ENCODE data around the gene PCP2.

Gene PCP2

GRCh38 chr19:7602935-7603497 is 30.5 kb downstream of the PCP2 start:
- no peak for TF ChIP-seq ARNTL (CRISPR knock-in tag; IDR thresholded peaks at IDR 0.05; ENCODE audit: borderline replicate concordance, low read depth)
- TF ChIP-seq ZC3H10 (CRISPR knock-in tag; IDR thresholded peaks at IDR 0.05): no peak
- TF ChIP-seq TSHZ2 (CRISPR knock-in tag; IDR thresholded peaks at IDR 0.05): no peak
- no peak for ATAC-seq

GRCh38 chr19:7602240-7602934 is 31.1 kb downstream of the PCP2 start:
- TF ChIP-seq SNAI2 (CRISPR knock-in tag; IDR thresholded peaks at IDR 0.05): no peak
- TF ChIP-seq CREB5 (CRISPR knock-in tag; IDR thresholded peaks at IDR 0.05; ENCODE audit: low read depth): no peak
- no peak for TF ChIP-seq ZNF565 (CRISPR knock-in tag; conservative IDR thresholded peaks at IDR 0.05; ENCODE audit: low read depth)
- no peak for ATAC-seq

- TF ChIP-seq OSR1 (CRISPR knock-in tag; IDR thresholded peaks at IDR 0.05): no peak
- no peak for TF ChIP-seq GLIS3 (CRISPR knock-in tag; IDR thresholded peaks at IDR 0.05)
- no peak for TF ChIP-seq CREB5 (CRISPR knock-in tag; IDR thresholded peaks at IDR 0.05; ENCODE audit: low read depth)
- no peak for TF ChIP-seq TOX (CRISPR knock-in tag; IDR thresholded peaks at IDR 0.05; ENCODE audit: borderline replicate concordance)
- no peak for TF ChIP-seq ISL1 (CRISPR knock-in tag; IDR thresholded peaks at IDR 0.05)
- no peak for TF ChIP-seq ZFP3 (CRISPR knock-in tag; IDR thresholded peaks at IDR 0.05)
- TF ChIP-seq ESRRG (CRISPR knock-in tag; IDR thresholded peaks at IDR 0.05): no peak
- no peak for TF ChIP-seq ZC3H10 (CRISPR knock-in tag; IDR thresholded peaks at IDR 0.05)
- no peak for TF ChIP-seq POU6F1 (CRISPR knock-in tag; IDR thresholded peaks at IDR 0.05; ENCODE audit: borderline replicate concordance, low read depth)
- ATAC-seq: no peak
These were observed 32.8 kb downstream of the PCP2 start for GRCh38 chr19:7600721-7601120.

GRCh38 chr19:7598180-7598579 is 35.3 kb downstream of the PCP2 start:
- TF ChIP-seq PPARA (CRISPR knock-in tag; IDR thresholded peaks at IDR 0.05; ENCODE audit: borderline replicate concordance): no peak
- no peak for TF ChIP-seq GLIS3 (CRISPR knock-in tag; IDR thresholded peaks at IDR 0.05)
- TF ChIP-seq RARB (CRISPR knock-in tag; IDR thresholded peaks at IDR 0.05): no peak
- no peak for TF ChIP-seq CREB5 (CRISPR knock-in tag; IDR thresholded peaks at IDR 0.05; ENCODE audit: low read depth)
- TF ChIP-seq TSHZ2 (CRISPR knock-in tag; IDR thresholded peaks at IDR 0.05): no peak
- no peak for TF ChIP-seq ZC3H10 (CRISPR knock-in tag; IDR thresholded peaks at IDR 0.05)
- TF ChIP-seq ZNF70 (CRISPR knock-in tag; IDR thresholded peaks at IDR 0.05): no peak
- no peak for TF ChIP-seq OSR1 (CRISPR knock-in tag; IDR thresholded peaks at IDR 0.05)
- no peak for TF ChIP-seq ARNTL (CRISPR knock-in tag; IDR thresholded peaks at IDR 0.05; ENCODE audit: borderline replicate concordance, low read depth)
- no peak for TF ChIP-seq SNAI2 (CRISPR knock-in tag; IDR thresholded peaks at IDR 0.05)
- no peak for TF ChIP-seq ESRRG (CRISPR knock-in tag; IDR thresholded peaks at IDR 0.05)
- TF ChIP-seq PATZ1 (CRISPR knock-in tag; IDR thresholded peaks at IDR 0.05; ENCODE audit: borderline replicate concordance): no peak
- no peak for ATAC-seq
